H1 (cell line): Measurements from ENCODE around the gene NUP42. TPM values are rescaled to one million over a fixed set of nuclear protein-coding genes. Genes with fewer than 3 reads are reported as not detected.

Source experiments
- CTCF ChIA-PET: fragments of 300-600 bp; sonication (Branson Sonifier 250); formaldehyde crosslinking; loops from one replicate; lab custom pipeline; 2021; ENCODE audit not compliant: partially characterized antibody; lab: Charles Lee
- POLR2A ChIA-PET: fragments of 300-600 bp; sonication (Branson Sonifier 250); formaldehyde crosslinking; loops from one replicate; lab custom pipeline; 2021; ENCODE audit warnings: inconsistent platforms; ENCODE audit not compliant: partially characterized antibody; lab: Charles Lee
- DNase-seq, 2 experiments: peaks; one replicate each; pipeline versions ENCODE4 v3.0.0 to v3.0.0-alpha.2; 2010 to 2022; ENCODE audit warnings: low spot score in 2 of 2, low read depth in 1 of 2, mixed read lengths in 1 of 2
- FAIRE-seq: peaks from 2 replicates; lab custom pipeline; 2011; peaks lifted over from hg19 to GRCh38; lab: Jason Lieb, UNC
- H2AFZ ChIP-seq: 2 replicates; pipeline ENCODE4 v1.8.1; 2012; ENCODE audit warnings: low read length, inconsistent platforms
- H2AK5ac ChIP-seq: 2 replicates; pipeline ENCODE4 v1.6.1; 2013; ENCODE audit warnings: low read depth, low read length
- H2BK120ac ChIP-seq: replicated peaks from 2 replicates; pipeline ENCODE3; 2013; ENCODE audit warnings: low read depth, low read length, inconsistent platforms
- H2BK12ac ChIP-seq: 2 replicates; pipeline ENCODE4 v1.6.1; 2013; ENCODE audit warnings: low read depth, low read length
- H2BK15ac ChIP-seq: 2 replicates; pipeline ENCODE4 v1.6.1; 2013; ENCODE audit warnings: low read length
- H2BK20ac ChIP-seq: 2 replicates; pipeline ENCODE4 v1.6.1; 2013; ENCODE audit warnings: low read length
- H2BK5ac ChIP-seq: 2 replicates; pipeline ENCODE4 v1.6.1; 2013; ENCODE audit warnings: low read depth, low read length
- H3K14ac ChIP-seq: 2 replicates; pipeline ENCODE4 v1.6.1; 2013; ENCODE audit warnings: inconsistent platforms; ENCODE audit not compliant: insufficient read length
- H3K18ac ChIP-seq: 2 replicates; pipeline ENCODE4 v1.6.1; 2013; ENCODE audit warnings: low read length; ENCODE audit errors: extremely low read depth
- H3K23ac ChIP-seq: 2 replicates; pipeline ENCODE4 v1.6.1; 2013; ENCODE audit warnings: inconsistent platforms; ENCODE audit not compliant: insufficient read length
- H3K23me2 ChIP-seq: 2 replicates; pipeline ENCODE4 v1.6.1; 2013; ENCODE audit warnings: low read depth, low read length
- H3K27ac ChIP-seq: 2 replicates; pipeline ENCODE4 v1.6.1; 2011; ENCODE audit warnings: low read depth, low read length, inconsistent platforms
- H3K27me3 ChIP-seq, 4 experiments: replicated peaks in 1 of 4; 1 replicate in 1 of 4; 2 replicates in 3 of 4; pipeline versions ENCODE4 v1.6.1 to v1.8.1; 2011 to 2013; ENCODE audit warnings: low read length in 3 of 4, mild to moderate bottlenecking in 3 of 4, inconsistent platforms in 2 of 4, mixed read lengths in 2 of 4, moderate library complexity in 1 of 4; ENCODE audit not compliant: control insufficient read depth in 3 of 4, insufficient read depth in 3 of 4; ENCODE audit errors: extremely low read depth in 1 of 4
- H3K36me3 ChIP-seq, 4 experiments: 2 replicates each; pipeline versions ENCODE4 v1.6.1 to v1.8.1; 2011 to 2013; ENCODE audit warnings: mild to moderate bottlenecking in 4 of 4, low read length in 3 of 4, moderate library complexity in 2 of 4, control low read depth in 1 of 4, inconsistent platforms in 1 of 4; ENCODE audit not compliant: insufficient read depth in 4 of 4, control insufficient read depth in 2 of 4
- H3K4ac ChIP-seq: replicated peaks from 2 replicates; pipeline ENCODE3; 2013; ENCODE audit warnings: low read length, low read depth, mixed read lengths, inconsistent platforms; ENCODE audit not compliant: insufficient read length
- H3K4me1 ChIP-seq, 4 experiments: replicated peaks in 1 of 4; 1 replicate in 1 of 4; 2 replicates in 3 of 4; pipeline versions ENCODE4 v1.6.1 to v1.8.1; 2011 to 2013; ENCODE audit warnings: low read length in 3 of 4, inconsistent platforms in 2 of 4, mixed read lengths in 1 of 4; ENCODE audit not compliant: insufficient read depth in 4 of 4, control insufficient read depth in 3 of 4
- H3K4me2 ChIP-seq, 2 experiments: 2 replicates each; pipeline versions ENCODE4 v1.6.1 to v1.8.1; 2011 to 2013; ENCODE audit warnings: low read depth in 2 of 2, low read length in 2 of 2, control low read depth in 1 of 2, inconsistent platforms in 1 of 2, mild to moderate bottlenecking in 1 of 2; ENCODE audit not compliant: insufficient read depth in 1 of 2
- H3K4me3 ChIP-seq, 4 experiments: fragments of 200-600, 300-600 bp in 1 of 4; sonication (generic), shearing (Covaris generic), sonication (Bioruptor Twin) in 1 of 4; 2 replicates each; pipeline versions ENCODE4 v1.5.1 to v1.8.1; 2011 to 2016; ENCODE audit warnings: low read length in 4 of 4, low read depth in 3 of 4, control low read depth in 2 of 4, inconsistent platforms in 2 of 4, mild to moderate bottlenecking in 2 of 4, mixed read lengths in 1 of 4, moderate library complexity in 1 of 4; ENCODE audit not compliant: insufficient read depth in 2 of 4; ENCODE audit errors: extremely low read depth in 1 of 4
- H3K56ac ChIP-seq: replicated peaks from 2 replicates; pipeline ENCODE3; 2013; ENCODE audit warnings: low read depth, mild to moderate bottlenecking, mixed read lengths, low read length, inconsistent platforms; ENCODE audit not compliant: insufficient read length
- H3K79me1 ChIP-seq: 2 replicates; pipeline ENCODE4 v1.6.1; 2013; ENCODE audit warnings: low read depth, low read length, control low read depth
- H3K79me2 ChIP-seq, 2 experiments: 2 replicates each; pipeline versions ENCODE4 v1.6.1 to v1.8.1; 2012 to 2013; ENCODE audit warnings: low read length in 2 of 2, mild to moderate bottlenecking in 2 of 2, inconsistent platforms in 1 of 2; ENCODE audit not compliant: insufficient read depth in 2 of 2, control insufficient read depth in 1 of 2
- H3K9ac ChIP-seq, 4 experiments: replicated peaks in 1 of 4; 1 replicate in 1 of 4; 2 replicates in 3 of 4; pipeline versions ENCODE4 v1.6.1 to v1.8.1; 2011 to 2013; ENCODE audit warnings: low read depth in 3 of 4, low read length in 3 of 4, control low read depth in 2 of 4, mild to moderate bottlenecking in 2 of 4, moderate library complexity in 2 of 4, inconsistent platforms in 1 of 4; ENCODE audit errors: extremely low read depth in 1 of 4
- H3K9me3 ChIP-seq, 2 experiments: 2 replicates each; pipeline versions ENCODE4 v1.6.1 to v1.8.1; 2012 to 2013; ENCODE audit warnings: mild to moderate bottlenecking in 2 of 2, moderate library complexity in 2 of 2, control low read depth in 1 of 2, inconsistent platforms in 1 of 2, low read depth in 1 of 2, low read length in 1 of 2, mixed read lengths in 1 of 2; ENCODE audit not compliant: insufficient read depth in 2 of 2
- H4K20me1 ChIP-seq, 2 experiments: replicated peaks in 1 of 2; 2 replicates each; pipeline versions ENCODE3 to v1.8.1; 2011 to 2013; ENCODE audit warnings: inconsistent platforms in 2 of 2, low read length in 2 of 2, mild to moderate bottlenecking in 1 of 2; ENCODE audit not compliant: insufficient read depth in 2 of 2, control insufficient read depth in 1 of 2
- H4K5ac ChIP-seq: 2 replicates; pipeline ENCODE4 v1.6.1; 2013; ENCODE audit warnings: low read length, low read depth, mixed read lengths, inconsistent platforms; ENCODE audit not compliant: insufficient read length
- H4K8ac ChIP-seq: 2 replicates; pipeline ENCODE4 v1.8.0; 2013; ENCODE audit warnings: mild to moderate bottlenecking, moderate library complexity, low read length, inconsistent platforms; ENCODE audit not compliant: insufficient read depth; ENCODE audit errors: extremely low read depth
- H4K91ac ChIP-seq: replicated peaks from 2 replicates; pipeline ENCODE3; 2013; ENCODE audit warnings: low read length, mixed read lengths, inconsistent platforms; ENCODE audit not compliant: insufficient read length
- CBX5 ChIP-seq: fragments of 300-800, 300-1000 bp; sonication (generic); IDR thresholded peaks from 2 replicates; pipeline ENCODE4 v1.7.1; 2016; ENCODE audit warnings: antibody characterized with exemption, low read length, low read depth
- KDM1A ChIP-seq: fragments of 200-600, 300-600 bp; sonication (generic); IDR thresholded peaks from 2 replicates; pipeline ENCODE4 v1.7.1; 2016; ENCODE audit warnings: mild to moderate bottlenecking, low read length, borderline replicate concordance
- POLR2A ChIP-seq, 2 experiments: IDR thresholded peaks; 1 replicate in 1 of 2; 2 replicates in 1 of 2; pipeline ENCODE4 v1.6.1; 2011; ENCODE audit warnings: low read depth in 2 of 2, low read length in 2 of 2, mild to moderate bottlenecking in 2 of 2; ENCODE audit errors: control extremely low read depth in 1 of 2
- RAD21 ChIP-seq, 2 experiments: IDR thresholded peaks in 1 of 2; conservative IDR thresholded peaks in 1 of 2; 2 replicates each; pipeline ENCODE4 v1.6.1; 2011; ENCODE audit warnings: low read depth in 2 of 2, low read length in 2 of 2, improper control_type of control experiment in 1 of 2, inconsistent platforms in 1 of 2, mild to moderate bottlenecking in 1 of 2, moderate library complexity in 1 of 2
- SIX5 ChIP-seq: IDR thresholded peaks from 2 replicates; pipeline ENCODE4 v1.6.1; 2011; ENCODE audit warnings: mild to moderate bottlenecking, low read depth, low read length
- TAF1 ChIP-seq: IDR thresholded peaks from 2 replicates; pipeline ENCODE4 v1.6.1; 2011; ENCODE audit warnings: mild to moderate bottlenecking, low read depth, low read length
- TCF12 ChIP-seq: IDR thresholded peaks from 2 replicates; pipeline ENCODE4 v1.6.1; 2011; ENCODE audit warnings: low read depth, mild to moderate bottlenecking, low read length
- WGBS, 2 experiments: shearing (Covaris generic) in 1 of 2; methylation state at CpG; one replicate each; pipeline versions ENCODE4 v1.1.6 to v1.1.7; 2013 to 2015; ENCODE audit warnings: low lambda C conversion rate in 2 of 2, mixed read lengths in 2 of 2, inconsistent platforms in 1 of 2, low coverage in 1 of 2, missing lambda C conversion rate in 1 of 2; ENCODE audit not compliant: insufficient replicate concordance in 2 of 2, insufficient coverage in 1 of 2, insufficient read length in 1 of 2; ENCODE audit errors: extremely low coverage in 1 of 2, missing lambda C conversion rate in 1 of 2; 5-methylcytosine and 5-hydroxymethylcytosine counted together
- polyA plus RNA-seq, 7 experiments: library from polyadenylated mRNA; depleted of rRNA in 3 of 7; stranded (reverse) in 5 of 7; unstranded in 2 of 7; fragments of >200 nt in 5 of 7; fragments of 200-250 nt in 2 of 7; gene quantifications; 1 replicate in 5 of 7; 2 replicates in 1 of 7; 4 replicates in 1 of 7; pipeline versions ENCODE4 v1.2.1 to v1.2.3, GENCODE V29; 2011 to 2013; ENCODE audit warnings: missing spikeins in 2 of 7, mixed read lengths in 2 of 7
- total RNA-seq: library from RNA; stranded (reverse); fragmentation: NEBNext Ultra II Directional; extraction: Animal tissue kit (Norgen Biotek cat#: 25700); gene quantifications from 2 replicates; pipeline ENCODE4 v1.2.1, GENCODE V29; 2021

Gene NUP42
- total and polyA plus RNA-seq, 2 of the 8 experiments (the other 6 are each of a cell fraction or from before 2014, with no cell fraction given): 31.8 to 41.2 TPM

- Histone ChIP-seq H2BK20ac (no peak overlapping the region), H3K4me2 (no peak overlapping the region), H3K9me3 (no peaks in the 10 kb centered on the region), H3K9ac (no peak overlapping the region), H3K4me1 (no peaks in the 10 kb centered on the region; a peak in 1 of 7 replicates), H3K23ac (no peak overlapping the region), H2AFZ (no peak overlapping the region), H3K27ac (no peak overlapping the region), H4K91ac (no peak overlapping the region), H2AK5ac (no peak overlapping the region), H3K18ac (no peak overlapping the region), H2BK5ac (no peak overlapping the region), H3K79me1 (no peaks in the 10 kb centered on the region), H2BK15ac (no peak overlapping the region), H3K36me3 (no peaks in the 10 kb centered on the region), H3K79me2 (no peaks in the 10 kb centered on the region), H3K56ac (no peak overlapping the region), H2BK12ac (no peak overlapping the region), H4K8ac (no peak overlapping the region), H3K27me3 (no peaks in the 10 kb centered on the region; a peak in 2 of 7 replicates), H3K4ac (no peak overlapping the region), H3K23me2 (no peaks in the 10 kb centered on the region), H4K5ac (no peak overlapping the region), H3K4me3 (no peak overlapping the region), H3K14ac (no peak overlapping the region), H4K20me1 (no peaks in the 10 kb centered on the region), H2BK120ac (no peak overlapping the region)
- WGBS, 2 experiments: 85% methylated on average over 3 of the region's 3 CpGs; no CpG with 5 or more reads in 1 of the 2 experiments
- POLR2A ChIA-PET: no interaction called here
- CTCF ChIA-PET: no interaction called here
- DNase-seq (no peak), FAIRE-seq (no peak)
- TF ChIP-seq CBX5: no peak
- no peak for TF ChIP-seq SIX5
- TF ChIP-seq TCF12: no peak
- no peak for TF ChIP-seq TAF1
- TF ChIP-seq POLR2A (IDR thresholded peaks at IDR 0.05; ENCODE audit: control extremely low read depth in 1 of 2, low read depth in 2 of 2, low read length in 2 of 2): no peak
- TF ChIP-seq RAD21 (IDR thresholded peaks at IDR 0.05 in 1 of 2, conservative IDR thresholded peaks at IDR 0.05 in 1 of 2; ENCODE audit: low read depth in 2 of 2, low read length in 2 of 2): no peak
- TF ChIP-seq KDM1A: no peak
Observed at GRCh38 chr7:23207884-23208283, 26.0 kb downstream of the NUP42 start.
